Body of pancreas (tissue), 4 donors: Measurements from ENCODE around the gene RCOR1. TPM values are rescaled to one million over a fixed set of nuclear protein-coding genes. Genes with fewer than 3 reads are reported as not detected.
"Not testable (repeated sequence)": the region's sequence is repeated elsewhere in the genome, so short reads cannot be mapped to it uniquely, and the experiment has no call there.

Source experiments
- ATAC-seq: fragments of 150-250 bp; one replicate; pipeline ENCODE4 v1.9.1; 2016
- DNase-seq, 4 donors: peaks; one replicate each; pipeline ENCODE4 v3.0.0-alpha.2; 2019
- H3K27ac ChIP-seq, 4 donors: fragments of 200-600 bp; sonication (generic); 1 replicate in 3 of 4; 2 replicates in 1 of 4; pipeline versions ENCODE4 v1.5.1 to v1.6.1; 2016 to 2019; ENCODE audit warnings: mild to moderate bottlenecking in 1 of 4, mixed read lengths in 1 of 4, moderate library complexity in 1 of 4
- H3K27me3 ChIP-seq, 2 donors: fragments of 200-600 bp; sonication (generic); one replicate each; pipeline ENCODE4 v1.6.0; 2016; ENCODE audit warnings: mild to moderate bottlenecking in 1 of 2
- H3K36me3 ChIP-seq, 2 donors: fragments of 200-600 bp; sonication (generic); replicated peaks in 1 of 2; 2 replicates each; pipeline ENCODE4 v1.5.1; 2016; ENCODE audit warnings: low read depth in 2 of 2; ENCODE audit not compliant: insufficient read depth in 1 of 2
- H3K4me1 ChIP-seq: fragments of 200-600 bp; sonication (generic); one replicate; pipeline ENCODE4 v1.6.0; 2016
- H3K4me3 ChIP-seq, 2 donors: fragments of 200-600 bp; sonication (generic); 1 replicate in 1 of 2; 2 replicates in 1 of 2; pipeline ENCODE4 v1.5.1; 2016 to 2019
- H3K9me3 ChIP-seq, 3 donors: fragments of 200-600 bp; sonication (generic); 1 replicate in 2 of 3; 2 replicates in 1 of 3; pipeline ENCODE4 v1.5.1; 2016
- CTCF ChIP-seq, 7 experiments: fragments of 450-650 bp in 4 of 7; fragments of 200-600 bp in 3 of 7; sonication (generic) in 3 of 7; IDR thresholded peaks; one replicate each; pipeline ENCODE4 v1.5.1; 2016 to 2019; ENCODE audit warnings: antibody characterized with exemption in 7 of 7
- POLR2A ChIP-seq, 3 donors: fragments of 450-650 bp; IDR thresholded peaks; one replicate each; pipeline ENCODE4 v1.6.1; 2016; ENCODE audit warnings: antibody characterized with exemption in 3 of 3, mild to moderate bottlenecking in 2 of 3
- WGBS, 2 donors: methylation state at CpG; one replicate each; pipeline ENCODE4 v1.1.5; 2017; 5-methylcytosine and 5-hydroxymethylcytosine counted together
- intact Hi-C: fragments of 100-400 bp; cut with DNase I; formaldehyde crosslinking; loops from one replicate; pipeline ENCODE4 v1.15.1; 2023
- total RNA-seq, 2 donors: library from RNA; depleted of rRNA; stranded (reverse); fragments of >200 nt; gene quantifications; one replicate each; pipeline ENCODE4 v1.1.0, GENCODE V29; 2016

Gene RCOR1
- total RNA-seq, 2 donors from 2014 or later, result 6.3 to 6.7 TPM

GRCh38 chr14:102606296-102606695, 13.8 kb downstream of the RCOR1 start:
- DNase-seq (no peak), ATAC-seq (no peak)
- Histone ChIP-seq H3K27me3 (no peaks in the 10 kb centered on the region), H3K36me3 (no peaks in the 10 kb centered on the region), H3K4me3 (no peak overlapping the region), H3K9me3 (no peaks in the 10 kb centered on the region), H3K4me1 (peaks cover 7% of the 10 kb centered on the region), H3K27ac (no peak overlapping the region)
- TF ChIP-seq CTCF (IDR thresholded peaks at IDR 0.05) (no peak), POLR2A (IDR thresholded peaks at IDR 0.05) (no peak)
- WGBS, 2 donors, result 84 to 100% methylated on average over 3 to 4 of the region's 4 CpGs
- intact Hi-C loops, result no loop called here

- Histone ChIP-seq H3K27me3 (no peaks in the 10 kb centered on the region), H3K36me3 (no peaks in the 10 kb centered on the region), H3K9me3 (no peaks in the 10 kb centered on the region), H3K4me3 (no peak overlapping the region), H3K27ac (no peak overlapping the region), H3K4me1 (peaks cover 7% of the 10 kb centered on the region)
- DNase-seq (no peak), ATAC-seq (no peak)
- 90 to 91% methylated on average over 4 of the region's 4 CpGs for WGBS, 2 donors
- intact Hi-C loops, result no loop called here
- TF ChIP-seq POLR2A (IDR thresholded peaks at IDR 0.05) (no peak), CTCF (IDR thresholded peaks at IDR 0.05) (no peak)
Measured at GRCh38 chr14:102608064-102608446, 15.6 kb downstream of the RCOR1 start.

DNA sequence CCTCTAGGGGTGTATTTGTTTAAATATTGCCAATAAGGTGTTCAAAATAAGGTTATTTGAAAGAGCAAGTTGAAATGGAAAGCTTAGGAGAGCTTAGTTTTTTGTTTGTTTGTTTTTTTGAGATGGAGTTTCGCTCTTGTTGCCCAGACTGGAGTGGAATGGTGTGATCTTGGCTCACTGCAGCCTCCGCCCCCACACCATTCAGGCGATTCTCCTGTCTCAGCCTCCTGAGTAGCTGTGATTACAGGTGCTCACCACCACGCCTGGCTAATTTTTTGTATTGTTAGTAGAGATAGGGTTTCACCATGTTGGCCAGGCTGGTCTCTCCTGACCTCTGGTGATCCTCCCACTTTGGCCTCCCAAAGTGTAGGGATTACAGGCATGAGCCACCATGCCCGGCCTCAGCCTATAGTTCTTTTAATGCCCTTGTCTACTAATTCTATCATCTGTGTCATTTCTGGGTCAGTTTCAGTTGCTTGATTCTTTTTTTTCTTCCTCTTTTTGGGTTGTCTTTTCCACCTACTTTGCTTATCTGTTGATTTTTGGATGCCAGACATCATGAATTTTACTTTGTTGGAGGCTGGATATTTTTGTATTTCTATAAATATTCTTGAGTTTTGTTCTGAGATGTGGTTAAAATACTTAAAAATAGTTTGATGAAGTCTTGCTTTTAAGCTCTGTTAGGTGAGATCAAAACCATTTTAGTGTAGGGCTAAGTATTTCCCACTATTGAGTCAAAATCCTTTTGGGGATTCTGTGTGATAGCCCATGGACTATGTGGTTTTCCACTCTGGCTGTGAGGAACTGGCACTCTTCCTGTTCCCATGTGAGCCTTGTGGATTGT, 18.7 kb downstream of the RCOR1 start:
- Histone ChIP-seq H3K4me1 (peaks cover under 1% of the 10 kb centered on the region), H3K4me3 (no peak overlapping the region), H3K27me3 (no peaks in the 10 kb centered on the region), H3K27ac (no peak overlapping the region), H3K36me3 (no peaks in the 10 kb centered on the region), H3K9me3 (no peaks in the 10 kb centered on the region)
- intact Hi-C loops, result no loop called here
- WGBS, 2 donors, result 65 to 74% methylated on average over 5 of the region's 5 CpGs
- TF ChIP-seq POLR2A (IDR thresholded peaks at IDR 0.05), result no peak
- TF ChIP-seq CTCF (IDR thresholded peaks at IDR 0.05), result no peak
- no peak for ATAC-seq
- no peak for DNase-seq

GRCh38 chr14:102616318-102616717, 23.9 kb downstream of the RCOR1 start:
- WGBS, 2 donors, result 94 to 95% methylated on average over 2 of the region's 2 CpGs
- Histone ChIP-seq H3K27ac (peak overlapping the region in 2 of 4 donors; percentile 25 to 29), H3K9me3 (no peaks in the 10 kb centered on the region), H3K4me3 (no peak overlapping the region), H3K36me3 (no peaks in the 10 kb centered on the region), H3K4me1 (peaks cover 14% of the 10 kb centered on the region), H3K27me3 (no peaks in the 10 kb centered on the region)
- TF ChIP-seq CTCF (IDR thresholded peaks at IDR 0.05) (no peak), POLR2A (IDR thresholded peaks at IDR 0.05) (no peak)
- intact Hi-C loops, result no loop called here
- DNase-seq, result no peak
- ATAC-seq, result no peak

- Histone ChIP-seq H3K27ac (peak overlapping the region in 2 of 4 donors; percentile 25 to 29), H3K9me3 (no peaks in the 10 kb centered on the region), H3K4me1 (peaks cover 14% of the 10 kb centered on the region), H3K36me3 (no peaks in the 10 kb centered on the region), H3K27me3 (no peaks in the 10 kb centered on the region), H3K4me3 (no peak overlapping the region)
- ATAC-seq, result no peak
- peak in 1 of 4 donors; percentile 21 for DNase-seq
- TF ChIP-seq POLR2A (IDR thresholded peaks at IDR 0.05) (no peak), CTCF (IDR thresholded peaks at IDR 0.05) (no peak)
- 29 to 33% methylated on average over 3 of the region's 3 CpGs for WGBS, 2 donors
- intact Hi-C loops, result no loop called here
Measured at GRCh38 chr14:102616799-102617198, 24.4 kb downstream of the RCOR1 start.

DNA sequence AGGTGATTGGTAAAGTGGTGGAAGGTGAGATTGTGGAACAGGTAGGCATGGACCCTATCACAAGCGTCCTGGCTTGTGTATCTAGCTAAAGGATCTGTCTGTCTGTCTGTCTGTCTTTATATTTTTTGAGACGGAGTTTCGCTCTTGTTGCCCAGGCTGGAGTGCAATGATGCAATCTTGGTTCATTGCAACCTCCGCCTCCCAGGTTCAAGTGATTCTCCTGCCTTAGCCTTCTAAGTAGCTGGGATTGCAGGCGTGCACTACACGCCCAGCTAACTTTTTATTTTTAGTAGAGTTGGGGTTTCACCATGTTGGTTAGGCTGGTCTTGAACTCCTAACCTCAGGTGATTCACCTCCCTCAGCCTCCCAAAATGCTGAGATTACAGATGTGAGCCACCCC, 26.6 kb downstream of the RCOR1 start:
- H3K9me3 ChIP-seq, H3K36me3 ChIP-seq, ATAC-seq, H3K4me3 ChIP-seq, intact Hi-C loops, H3K27ac ChIP-seq, H3K27me3 ChIP-seq, DNase-seq: not testable (repeated sequence)
- WGBS, 2 donors, result 89 to 94% methylated on average over 6 of the region's 6 CpGs
- peaks cover 17% of the 10 kb centered on the region for H3K4me1 ChIP-seq
